ENCODE results near the gene ZBTB20.

Gene ZBTB20

GRCh38 chr3:114551770-114552526 is 595.1 kb downstream of the ZBTB20 start:
- peaks cover under 1% of the 10 kb centered on the region for H3K4me1 Mint-ChIP-seq
- no peak overlapping the region for H3K4me3 Mint-ChIP-seq
- H3K27me3 Mint-ChIP-seq: no peaks in the 10 kb centered on the region
- no peak overlapping the region for H3K27ac Mint-ChIP-seq (ENCODE audit: low read depth)
- ATAC-seq (replicated peaks; ENCODE audit: extremely low read depth, poor library complexity, severe bottlenecking) (no peak), DNase-seq (ENCODE audit: low spot score in 2 of 2) (no peak)
- H3K9me3 Mint-ChIP-seq: no peaks in the 10 kb centered on the region
- peaks cover 7% of the 10 kb centered on the region for H3K36me3 Mint-ChIP-seq (ENCODE audit: insufficient read depth)

- H3K4me3 Mint-ChIP-seq: no peak overlapping the region
- peaks cover 7% of the 10 kb centered on the region for H3K36me3 Mint-ChIP-seq (ENCODE audit: insufficient read depth)
- peaks cover 7% of the 10 kb centered on the region for H3K4me1 Mint-ChIP-seq
- no peaks in the 10 kb centered on the region for H3K9me3 Mint-ChIP-seq
- no peak overlapping the region for H3K27ac Mint-ChIP-seq (ENCODE audit: low read depth)
- DNase-seq (ENCODE audit: low spot score in 2 of 2) (no peak), ATAC-seq (replicated peaks; ENCODE audit: extremely low read depth, poor library complexity, severe bottlenecking) (no peak)
- no peaks in the 10 kb centered on the region for H3K27me3 Mint-ChIP-seq
These were observed 596.9 kb downstream of the ZBTB20 start for GRCh38 chr3:114550165-114550564.

GRCh38 chr3:114545193-114545592 is 601.9 kb downstream of the ZBTB20 start:
- H3K27ac Mint-ChIP-seq (ENCODE audit: low read depth): no peak overlapping the region

GRCh38 chr3:114542359-114542758 is 604.7 kb downstream of the ZBTB20 start:
- Mint-ChIP-seq H3K4me1 (peaks cover 7% of the 10 kb centered on the region), H3K27me3 (no peaks in the 10 kb centered on the region), H3K4me3 (no peak overlapping the region), H3K36me3 (ENCODE audit: insufficient read depth) (peaks cover 4% of the 10 kb centered on the region), H3K9me3 (no peaks in the 10 kb centered on the region), H3K27ac (ENCODE audit: low read depth) (no peak overlapping the region)
- ATAC-seq (replicated peaks; ENCODE audit: extremely low read depth, poor library complexity, severe bottlenecking) (no peak), DNase-seq (ENCODE audit: low spot score in 2 of 2) (no peak)

More at GRCh38 chr3:114545193-114545592, 601.9 kb downstream of the ZBTB20 start:
- DNase-seq (ENCODE audit: low spot score in 2 of 2) (no peak), ATAC-seq (replicated peaks; ENCODE audit: extremely low read depth, poor library complexity, severe bottlenecking) (no peak)
- Mint-ChIP-seq H3K36me3 (ENCODE audit: insufficient read depth) (peaks cover 7% of the 10 kb centered on the region), H3K9me3 (no peaks in the 10 kb centered on the region), H3K27me3 (no peaks in the 10 kb centered on the region), H3K4me1 (peaks cover 7% of the 10 kb centered on the region), H3K4me3 (no peak overlapping the region)

GRCh38 chr3:114539525-114539924 is 607.6 kb downstream of the ZBTB20 start:
- Mint-ChIP-seq H3K36me3 (ENCODE audit: insufficient read depth) (peaks cover 2% of the 10 kb centered on the region), H3K9me3 (no peaks in the 10 kb centered on the region), H3K27me3 (no peaks in the 10 kb centered on the region), H3K4me3 (no peak overlapping the region), H3K4me1 (peaks cover 7% of the 10 kb centered on the region), H3K27ac (ENCODE audit: low read depth) (no peak overlapping the region)
- DNase-seq (ENCODE audit: low spot score in 2 of 2) (no peak), ATAC-seq (replicated peaks; ENCODE audit: extremely low read depth, poor library complexity, severe bottlenecking) (no peak)

- Mint-ChIP-seq H3K36me3 (ENCODE audit: insufficient read depth) (no peaks in the 10 kb centered on the region), H3K4me3 (no peak overlapping the region), H3K27me3 (no peaks in the 10 kb centered on the region), H3K9me3 (no peaks in the 10 kb centered on the region), H3K4me1 (peaks cover 18% of the 10 kb centered on the region), H3K27ac (ENCODE audit: low read depth) (no peak overlapping the region)
- DNase-seq (ENCODE audit: low spot score in 2 of 2) (no peak), ATAC-seq (replicated peaks; ENCODE audit: extremely low read depth, poor library complexity, severe bottlenecking) (no peak)
These were observed 608.9 kb downstream of the ZBTB20 start for GRCh38 chr3:114538211-114538610.

GRCh38 chr3:114528517-114528916 is 618.6 kb downstream of the ZBTB20 start:
- no peak for ATAC-seq (replicated peaks; ENCODE audit: extremely low read depth, poor library complexity, severe bottlenecking)
- Mint-ChIP-seq H3K27me3 (no peaks in the 10 kb centered on the region), H3K4me3 (no peak overlapping the region), H3K36me3 (ENCODE audit: insufficient read depth) (no peaks in the 10 kb centered on the region), H3K9me3 (no peaks in the 10 kb centered on the region), H3K4me1 (peaks cover 13% of the 10 kb centered on the region), H3K27ac (ENCODE audit: low read depth) (no peak overlapping the region)
- DNase-seq (ENCODE audit: low spot score in 2 of 2): no peak

GRCh38 chr3:114527036-114527644 is 619.9 kb downstream of the ZBTB20 start:
- Mint-ChIP-seq H3K27me3 (no peaks in the 10 kb centered on the region), H3K4me3 (no peak overlapping the region), H3K4me1 (no peaks in the 10 kb centered on the region), H3K9me3 (no peaks in the 10 kb centered on the region), H3K36me3 (ENCODE audit: insufficient read depth) (no peaks in the 10 kb centered on the region), H3K27ac (ENCODE audit: low read depth) (no peak overlapping the region)
- no peak for ATAC-seq (replicated peaks; ENCODE audit: extremely low read depth, poor library complexity, severe bottlenecking)
- no peak for DNase-seq (ENCODE audit: low spot score in 2 of 2)

GRCh38 chr3:114525278-114525677 is 621.8 kb downstream of the ZBTB20 start:
- Mint-ChIP-seq H3K36me3 (ENCODE audit: insufficient read depth) (no peaks in the 10 kb centered on the region), H3K27me3 (no peaks in the 10 kb centered on the region), H3K4me1 (no peaks in the 10 kb centered on the region), H3K9me3 (no peaks in the 10 kb centered on the region), H3K27ac (ENCODE audit: low read depth) (no peak overlapping the region), H3K4me3 (no peak overlapping the region)
- no peak for DNase-seq (ENCODE audit: low spot score in 2 of 2)
- no peak for ATAC-seq (replicated peaks; ENCODE audit: extremely low read depth, poor library complexity, severe bottlenecking)

GRCh38 chr3:114519415-114519814 is 627.7 kb downstream of the ZBTB20 start:
- Mint-ChIP-seq H3K4me1 (no peaks in the 10 kb centered on the region), H3K4me3 (no peak overlapping the region), H3K36me3 (ENCODE audit: insufficient read depth) (no peaks in the 10 kb centered on the region), H3K27ac (ENCODE audit: low read depth) (no peak overlapping the region), H3K27me3 (no peaks in the 10 kb centered on the region), H3K9me3 (no peaks in the 10 kb centered on the region)
- ATAC-seq (replicated peaks; ENCODE audit: extremely low read depth, poor library complexity, severe bottlenecking) (peak; percentile 62), DNase-seq (ENCODE audit: low spot score in 2 of 2) (no peak)

GRCh38 chr3:114518206-114518808 is 628.8 kb downstream of the ZBTB20 start:
- no peak for ATAC-seq (replicated peaks; ENCODE audit: extremely low read depth, poor library complexity, severe bottlenecking)
- no peaks in the 10 kb centered on the region for H3K4me1 Mint-ChIP-seq

GRCh38 chr3:114510201-114510600 is 636.9 kb downstream of the ZBTB20 start:
- Mint-ChIP-seq H3K4me3 (no peak overlapping the region), H3K36me3 (ENCODE audit: insufficient read depth) (no peaks in the 10 kb centered on the region), H3K27me3 (no peaks in the 10 kb centered on the region), H3K4me1 (no peaks in the 10 kb centered on the region), H3K9me3 (no peaks in the 10 kb centered on the region), H3K27ac (ENCODE audit: low read depth) (no peak overlapping the region)
- DNase-seq (ENCODE audit: low spot score in 2 of 2): no peak
- no peak for ATAC-seq (replicated peaks; ENCODE audit: extremely low read depth, poor library complexity, severe bottlenecking)

More at GRCh38 chr3:114518206-114518808, 628.8 kb downstream of the ZBTB20 start:
- H3K36me3 Mint-ChIP-seq (ENCODE audit: insufficient read depth): no peaks in the 10 kb centered on the region
- H3K9me3 Mint-ChIP-seq: no peaks in the 10 kb centered on the region
- H3K27ac Mint-ChIP-seq (ENCODE audit: low read depth): no peak overlapping the region
- no peak for DNase-seq (ENCODE audit: low spot score in 2 of 2)
- H3K27me3 Mint-ChIP-seq: no peaks in the 10 kb centered on the region
- H3K4me3 Mint-ChIP-seq: no peak overlapping the region

GRCh38 chr3:114509756-114510155 is 637.3 kb downstream of the ZBTB20 start:
- DNase-seq (ENCODE audit: low spot score in 2 of 2) (no peak), ATAC-seq (replicated peaks; ENCODE audit: extremely low read depth, poor library complexity, severe bottlenecking) (no peak)
- Mint-ChIP-seq H3K27me3 (no peaks in the 10 kb centered on the region), H3K4me1 (no peaks in the 10 kb centered on the region), H3K4me3 (no peak overlapping the region), H3K36me3 (ENCODE audit: insufficient read depth) (no peaks in the 10 kb centered on the region), H3K9me3 (no peaks in the 10 kb centered on the region), H3K27ac (ENCODE audit: low read depth) (no peak overlapping the region)
